K562 (cell line): ENCODE results near the gene SLC39A11. TPM values are rescaled to one million over a fixed set of nuclear protein-coding genes. Genes with fewer than 3 reads are reported as not detected.

Experiments
- ATAC-seq: fragments of 200-7000 bp; cut with Tn5 transposase; 3 replicates; pipeline ENCODE4 v1.9.1; 2020; ENCODE audit warnings: moderate library complexity
- BruUV-seq: library from RNA; stranded (reverse); fragments of 400-500 nt; replicated peaks from 2 replicates; lab custom pipeline; 2021; lab: Mats Ljungman, UMichigan
- CTCF ChIA-PET: fragments of 300-600 bp; formaldehyde crosslinking; extraction: SDS; loops from one replicate; lab custom pipeline; 2021; ENCODE audit warnings: low intra/inter-chr PET ratio; lab: Yijun Ruan, JAX
- POLR2A ChIA-PET: fragments of 300-600, 350-650 bp; sonication (Branson Sonifier 250); formaldehyde crosslinking; extraction: SDS; loops from one replicate; lab custom pipeline; 2021; ENCODE audit warnings: antibody characterized with exemption, inconsistent platforms; lab: Yijun Ruan, JAX
- DNase-seq, 4 experiments: peaks; one replicate each; pipeline versions ENCODE4 v3.0.0 to v3.0.0-alpha.2; 2011 to 2018; ENCODE audit warnings: low spot score in 3 of 4, mixed read lengths in 3 of 4; ENCODE audit errors: extremely low read depth in 1 of 4
- FAIRE-seq: peaks from 2 replicates; lab custom pipeline; 2011; peaks lifted over from hg19 to GRCh38; lab: Jason Lieb, UNC
- H2AFZ ChIP-seq: 2 replicates; pipeline ENCODE4 v1.6.0; 2011; ENCODE audit warnings: low read depth, low read length, control low read depth, inconsistent platforms
- H3K27ac ChIP-seq: fragments of 200-600 bp; 3 replicates; pipeline ENCODE4 v1.8.0; 2011; ENCODE audit warnings: low read depth, mild to moderate bottlenecking, control low read depth, inconsistent platforms, low read length, moderate library complexity, mixed read lengths; ENCODE audit errors: extremely low read depth
- H3K27me3 ChIP-seq, 2 experiments: fragments of 300-600 bp in 1 of 2; 2 replicates in 1 of 2; 3 replicates in 1 of 2; pipeline versions ENCODE4 v1.6.0 to v1.8.0; 2011; ENCODE audit warnings: inconsistent platforms in 2 of 2, low read length in 2 of 2, mild to moderate bottlenecking in 1 of 2, mixed read lengths in 1 of 2, moderate library complexity in 1 of 2; ENCODE audit not compliant: control insufficient read depth in 2 of 2, insufficient read depth in 2 of 2
- H3K36me3 ChIP-seq: fragments of 300-600 bp; 3 replicates; pipeline ENCODE4 v1.8.0; 2011; ENCODE audit warnings: mild to moderate bottlenecking, low read length, inconsistent platforms; ENCODE audit not compliant: control insufficient read depth, insufficient read depth
- H3K4me1 ChIP-seq, 2 experiments: fragments of 200-600 bp in 1 of 2; replicated peaks in 1 of 2; 2 replicates in 1 of 2; 3 replicates in 1 of 2; pipeline versions ENCODE4 v1.5.1 to v1.8.0; 2011; ENCODE audit warnings: inconsistent platforms in 2 of 2, low read length in 2 of 2, mild to moderate bottlenecking in 1 of 2, mixed read lengths in 1 of 2, moderate library complexity in 1 of 2; ENCODE audit not compliant: control insufficient read depth in 2 of 2, insufficient read depth in 2 of 2
- H3K4me2 ChIP-seq: 2 replicates; pipeline ENCODE4 v1.6.1; 2011; ENCODE audit warnings: low read length, control low read depth, inconsistent platforms, mixed read lengths; ENCODE audit not compliant: insufficient read depth
- H3K4me3 ChIP-seq: fragments of 200-600 bp; sonication (generic), shearing (Covaris generic); 2 replicates; pipeline ENCODE4 v1.5.1; 2016; ENCODE audit warnings: control low read depth, inconsistent platforms
- H3K79me2 ChIP-seq: fragments of 200-600 bp; 3 replicates; pipeline ENCODE4 v1.8.0; 2011; ENCODE audit warnings: low read length, inconsistent platforms; ENCODE audit not compliant: control insufficient read depth, insufficient read depth
- H3K9ac ChIP-seq, 2 experiments: 2 replicates each; pipeline versions ENCODE4 v1.6.0 to v1.6.1; 2011; ENCODE audit warnings: low read depth in 2 of 2, low read length in 2 of 2, control low read depth in 1 of 2, inconsistent platforms in 1 of 2, mild to moderate bottlenecking in 1 of 2, mixed read lengths in 1 of 2; ENCODE audit not compliant: insufficient read depth in 1 of 2
- H3K9me1 ChIP-seq: one replicate; pipeline ENCODE4 v1.6.0; 2011; ENCODE audit warnings: inconsistent platforms, mild to moderate bottlenecking, low read length, moderate library complexity; ENCODE audit not compliant: control insufficient read depth, insufficient read depth
- H3K9me3 ChIP-seq: replicated peaks from 2 replicates; pipeline ENCODE4 v1.5.1; 2011; ENCODE audit warnings: low read depth, low read length, inconsistent platforms; ENCODE audit not compliant: control insufficient read depth, insufficient read depth
- H4K20me1 ChIP-seq: replicated peaks from 2 replicates; pipeline ENCODE4 v1.6.1; 2011; ENCODE audit warnings: low read length, inconsistent platforms, mixed read lengths; ENCODE audit not compliant: control insufficient read depth, insufficient read depth
- CBX3 ChIP-seq, 2 experiments: IDR thresholded peaks; 1 replicate in 1 of 2; 2 replicates in 1 of 2; pipeline ENCODE4 v1.6.1; 2012; ENCODE audit warnings: inconsistent platforms in 2 of 2, low read length in 2 of 2, borderline replicate concordance in 1 of 2, control low read depth in 1 of 2
- CBX5 ChIP-seq: IDR thresholded peaks from 2 replicates; pipeline ENCODE4 v1.6.1; 2014; ENCODE audit warnings: low read depth, borderline replicate concordance
- MAZ ChIP-seq, 2 experiments: fragments of 450-650 bp in 1 of 2; sonication (generic) in 1 of 2; formaldehyde crosslinking; IDR thresholded peaks in 1 of 2; conservative IDR thresholded peaks in 1 of 2; 2 replicates each; pipeline versions ENCODE4 v1.4.0 to v1.5.0; 2020; ENCODE audit warnings: mild to moderate bottlenecking in 1 of 2, missing genetic modification reagents in 1 of 2
- TRIM25 ChIP-seq: fragments of 450-650 bp; IDR thresholded peaks from 2 replicates; pipeline ENCODE4 v1.7.0; 2016; ENCODE audit warnings: borderline replicate concordance
- TRIM28 ChIP-seq: fragments of 450-650 bp; IDR thresholded peaks from 2 replicates; pipeline ENCODE4 v1.6.1; 2017
- WGBS: fragments of 100-300 bp; shearing (Covaris generic); methylation state at CpG from one replicate; pipeline ENCODE4 v1.1.6; 2016; ENCODE audit warnings: low coverage, mixed read lengths; ENCODE audit not compliant: insufficient coverage; ENCODE audit errors: missing lambda C conversion rate; 5-methylcytosine and 5-hydroxymethylcytosine counted together
- in situ Hi-C: fragments of 300-500 bp; cut with MboI; formaldehyde crosslinking; loops from 4 replicates; pipeline ENCODE4 v1.15.0; 2018; ENCODE audit warnings: inconsistent platforms, mixed read lengths
- intact Hi-C: fragments of 100-400 bp; cut with micrococcal nuclease; formaldehyde crosslinking; loops from 2 replicates; pipeline ENCODE4 v1.14.2; 2022
- polyA plus RNA-seq, 8 experiments: library from polyadenylated mRNA; depleted of rRNA in 4 of 8; stranded (reverse) in 5 of 8; unstranded in 3 of 8; fragments of >200 nt; fragmentation: Nextera tagmentation in 2 of 8; fragmentation: Illumina TruSeq in 1 of 8; extraction: Ambion mirVana in 2 of 8; extraction: Trizol in 1 of 8; gene quantifications; 2 replicates each; pipeline versions ENCODE4 v1.2.1 to v1.2.3, GENCODE V29; 2011 to 2014; ENCODE audit warnings: inconsistent platforms in 1 of 8, missing spikeins in 1 of 8
- total RNA-seq, 7 experiments: library from RNA; depleted of rRNA in 6 of 7; stranded (reverse); fragments of >200 nt in 6 of 7; fragmentation: Illumina TruSeq in 2 of 7; extraction: Trizol in 2 of 7; gene quantifications; 2 replicates each; pipeline versions ENCODE4 v1.2.1 to v1.2.3, GENCODE V29; 2011 to 2021; ENCODE audit warnings: low replicate concordance in 1 of 7

The SLC39A11 gene
- total and polyA plus RNA-seq, 9 of the 15 experiments (the other 6 are each of a cell fraction or from before 2014, with no cell fraction given) = 10.5 to 26.4 (median 13.4) TPM

GRCh38 chr17:72825218-72825617 lies 267.3 kb downstream of the SLC39A11 start:
- Histone ChIP-seq H3K27me3 (no peaks in the 10 kb centered on the region), H3K79me2 (no peaks in the 10 kb centered on the region), H3K36me3 (no peaks in the 10 kb centered on the region; the same call in 2 of the 3 replicates), H3K9me3 (peaks cover 8% of the 10 kb centered on the region), H3K4me1 (no peaks in the 10 kb centered on the region), H3K27ac (no peak overlapping the region), H3K4me3 (no peak overlapping the region), H4K20me1 (no peaks in the 10 kb centered on the region), H3K9me1 (no peaks in the 10 kb centered on the region), H3K4me2 (no peak overlapping the region), H2AFZ (no peak overlapping the region), H3K9ac (no peak overlapping the region)
- ATAC-seq (no peak), FAIRE-seq (no peak), DNase-seq (no peak)
- no TSS peak for BruUV-seq
- in situ Hi-C loops (no loop called here), intact Hi-C loops (no loop called here)
- CTCF ChIA-PET = no interaction called here
- TF ChIP-seq MAZ (CRISPR knock-in tag; conservative IDR thresholded peaks at IDR 0.05 in 1 of 2, IDR thresholded peaks at IDR 0.05 in 1 of 2) = no peak
- peak; percentile 38; the same call in 1 of the 2 replicates for TF ChIP-seq TRIM28
- TF ChIP-seq TRIM25 = no peak
- peak in 1 of 2 experiments; percentile 76; a peak in 1 of 3 replicates for TF ChIP-seq CBX3 (IDR thresholded peaks at IDR 0.05; ENCODE audit: borderline replicate concordance in 1 of 2, low read length in 2 of 2)
- peak; percentile 88; the same call in 1 of the 2 replicates for TF ChIP-seq CBX5
- POLR2A ChIA-PET = no interaction called here
- WGBS = 0% methylated on average over 1 of the region's 1 CpG
